SU-DHL-6 (cell line): ENCODE results near the gene NBEAL1.
"Not testable (repeated sequence)": the region's sequence is repeated elsewhere in the genome, so short reads cannot be mapped to it uniquely, and the experiment has no call there.

Experiments
- H2AFZ ChIP-seq: fragments of 200-600 bp; sonication (generic); 2 replicates; pipeline ENCODE4 v1.6.1; 2014; ENCODE audit warnings: low read depth, mild to moderate bottlenecking, moderate library complexity, mixed read lengths, antibody characterized with exemption, low read length; ENCODE audit not compliant: severe bottlenecking
- H3F3A ChIP-seq: fragments of 200-600 bp; shearing (Covaris generic); 2 replicates; pipeline ENCODE4 v1.6.0; 2016; ENCODE audit warnings: antibody characterized with exemption, mild to moderate bottlenecking; ENCODE audit not compliant: insufficient read depth
- H3K27ac ChIP-seq: fragments of 200-600 bp; sonication (generic); 2 replicates; pipeline ENCODE4 v1.5.1; 2016; ENCODE audit warnings: low read depth, mild to moderate bottlenecking, low read length, moderate library complexity, mixed read lengths
- H3K27me3 ChIP-seq: fragments of 200-600 bp; sonication (generic), shearing (Covaris generic); 2 replicates; pipeline ENCODE4 v1.6.0; 2014; ENCODE audit warnings: mild to moderate bottlenecking, low read length
- H3K36me3 ChIP-seq: fragments of 200-600 bp; sonication (generic); 2 replicates; pipeline ENCODE4 v1.6.1; 2014; ENCODE audit warnings: mild to moderate bottlenecking, low read length, mixed read lengths
- H3K4me2 ChIP-seq: fragments of 300-600, 200-600 bp; shearing (Covaris generic), sonication (generic); 2 replicates; pipeline ENCODE4 v1.6.0; 2014; ENCODE audit warnings: low read length, low read depth, mild to moderate bottlenecking; ENCODE audit not compliant: poor library complexity, severe bottlenecking
- H3K4me3 ChIP-seq: fragments of 200-600 bp; sonication (generic); 2 replicates; pipeline ENCODE4 v1.5.1; 2014; ENCODE audit warnings: antibody characterized with exemption, low read length, mild to moderate bottlenecking, mixed read lengths; ENCODE audit not compliant: insufficient read depth, poor library complexity, severe bottlenecking
- H3K79me2 ChIP-seq: fragments of 200-600 bp; sonication (generic); 2 replicates; pipeline ENCODE4 v1.6.1; 2014; ENCODE audit warnings: mild to moderate bottlenecking, low read length, moderate library complexity; ENCODE audit not compliant: insufficient read depth
- H3K9ac ChIP-seq: fragments of 200-600 bp; sonication (generic); 2 replicates; pipeline ENCODE4 v1.7.0; 2014; ENCODE audit warnings: mild to moderate bottlenecking, low read length
- H3K9me2 ChIP-seq: fragments of 200-600 bp; sonication (generic); replicated peaks from 2 replicates; pipeline ENCODE4 v1.6.1; 2014; ENCODE audit warnings: low read length; ENCODE audit not compliant: insufficient read depth
- H3K9me3 ChIP-seq: fragments of 200-600 bp; sonication (generic); 2 replicates; pipeline ENCODE4 v1.6.1; 2014; ENCODE audit warnings: low read length, mixed read lengths; ENCODE audit not compliant: insufficient read depth
- H4K20me1 ChIP-seq: fragments of 200-600 bp; sonication (generic); 2 replicates; pipeline ENCODE4 v1.6.1; 2014; ENCODE audit warnings: low read depth, mild to moderate bottlenecking, antibody characterized with exemption, low read length, moderate library complexity, mixed read lengths
- EZH2phosphoT487 ChIP-seq: fragments of 200-600 bp; sonication (generic), shearing (Covaris generic); conservative IDR thresholded peaks from 2 replicates; pipeline ENCODE4 v1.6.1; 2018; ENCODE audit warnings: mild to moderate bottlenecking, antibody characterized with exemption, low read length, moderate library complexity, mixed read lengths
- TF ChIP-seq, protein P1 (sequence below): fragments of 200-600 bp; sonication (generic); IDR thresholded peaks from one replicate; pipeline ENCODE4 v1.5.1; 2017; ENCODE audit warnings: antibody characterized with exemption, mild to moderate bottlenecking, low read length, moderate library complexity; ENCODE audit not compliant: insufficient read depth, poor library complexity, severe bottlenecking

The NBEAL1 gene

DNA sequence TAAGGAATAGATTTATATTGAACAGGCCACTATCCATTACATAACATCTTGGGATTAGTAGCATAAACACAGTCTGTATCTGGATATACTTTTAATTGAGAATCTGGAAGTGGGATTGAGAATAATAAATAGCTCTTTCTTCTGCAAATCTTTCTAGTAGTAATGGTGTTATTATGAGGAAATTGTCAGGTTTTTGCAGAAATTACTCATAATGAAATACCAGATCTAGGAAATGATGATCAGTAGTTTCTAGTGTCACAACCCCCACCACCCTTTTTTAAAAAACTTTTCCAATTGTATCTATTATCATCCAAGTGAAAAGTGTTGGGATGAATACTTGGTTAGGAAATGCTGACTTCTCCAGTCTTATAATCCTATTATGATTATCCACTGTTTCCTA is 18.7 kb downstream of the NBEAL1 start:
- Histone ChIP-seq H3K9me2 (no peaks in the 10 kb centered on the region), H3K9ac (no peak overlapping the region), H3K4me2 (no peak overlapping the region), H3K27ac (no peak overlapping the region), H3K9me3 (no peaks in the 10 kb centered on the region), H3K79me2 (no peaks in the 10 kb centered on the region), H3F3A (no peaks in the 10 kb centered on the region), H3K27me3 (no peaks in the 10 kb centered on the region), H2AFZ (no peak overlapping the region), H3K36me3 (no peaks in the 10 kb centered on the region), H3K4me3 (no peak overlapping the region), H4K20me1 (no peaks in the 10 kb centered on the region)
- TF ChIP-seq, protein P1, sequence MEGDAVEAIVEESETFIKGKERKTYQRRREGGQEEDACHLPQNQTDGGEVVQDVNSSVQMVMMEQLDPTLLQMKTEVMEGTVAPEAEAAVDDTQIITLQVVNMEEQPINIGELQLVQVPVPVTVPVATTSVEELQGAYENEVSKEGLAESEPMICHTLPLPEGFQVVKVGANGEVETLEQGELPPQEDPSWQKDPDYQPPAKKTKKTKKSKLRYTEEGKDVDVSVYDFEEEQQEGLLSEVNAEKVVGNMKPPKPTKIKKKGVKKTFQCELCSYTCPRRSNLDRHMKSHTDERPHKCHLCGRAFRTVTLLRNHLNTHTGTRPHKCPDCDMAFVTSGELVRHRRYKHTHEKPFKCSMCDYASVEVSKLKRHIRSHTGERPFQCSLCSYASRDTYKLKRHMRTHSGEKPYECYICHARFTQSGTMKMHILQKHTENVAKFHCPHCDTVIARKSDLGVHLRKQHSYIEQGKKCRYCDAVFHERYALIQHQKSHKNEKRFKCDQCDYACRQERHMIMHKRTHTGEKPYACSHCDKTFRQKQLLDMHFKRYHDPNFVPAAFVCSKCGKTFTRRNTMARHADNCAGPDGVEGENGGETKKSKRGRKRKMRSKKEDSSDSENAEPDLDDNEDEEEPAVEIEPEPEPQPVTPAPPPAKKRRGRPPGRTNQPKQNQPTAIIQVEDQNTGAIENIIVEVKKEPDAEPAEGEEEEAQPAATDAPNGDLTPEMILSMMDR, result no peak
- TF ChIP-seq EZH2phosphoT487, result no peak

DNA sequence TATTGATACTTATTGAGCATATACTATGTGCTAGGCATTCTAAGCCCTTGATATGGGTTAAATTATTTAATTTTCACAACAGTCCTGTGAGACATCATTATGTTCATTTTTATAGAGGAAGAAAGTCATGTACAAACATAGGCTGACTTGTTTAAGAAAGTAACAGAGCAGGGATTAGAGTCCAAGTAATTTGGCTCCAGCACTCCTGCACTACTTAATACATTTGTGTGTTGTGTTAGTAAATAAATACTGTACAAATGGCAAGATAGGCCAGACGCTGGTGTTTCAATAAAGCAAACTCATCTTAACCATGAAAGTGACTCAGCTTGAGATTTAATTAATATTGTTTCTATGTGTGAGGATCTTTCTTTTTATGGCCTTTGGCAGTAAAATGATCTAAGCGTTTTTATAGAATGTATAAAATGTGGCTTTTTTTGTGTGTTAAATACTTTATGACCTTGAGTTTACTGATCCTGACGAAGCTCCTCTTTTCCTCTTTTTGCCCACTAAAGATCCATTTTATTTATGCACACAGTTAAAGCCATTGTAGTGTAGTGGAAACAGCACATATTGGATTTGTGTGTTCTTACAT is 21.3 kb downstream of the NBEAL1 start:
- Histone ChIP-seq H3K9me2 (no peaks in the 10 kb centered on the region), H3K9me3 (no peaks in the 10 kb centered on the region), H4K20me1 (no peaks in the 10 kb centered on the region), H3K4me3 (no peak overlapping the region), H2AFZ (no peak overlapping the region), H3K79me2 (no peaks in the 10 kb centered on the region), H3K9ac (no peak overlapping the region), H3K27ac (no peak overlapping the region), H3K36me3 (no peaks in the 10 kb centered on the region), H3K27me3 (no peaks in the 10 kb centered on the region), H3F3A (no peaks in the 10 kb centered on the region), H3K4me2 (no peak overlapping the region)
- no peak for TF ChIP-seq EZH2phosphoT487
- TF ChIP-seq, protein P1, result no peak

DNA sequence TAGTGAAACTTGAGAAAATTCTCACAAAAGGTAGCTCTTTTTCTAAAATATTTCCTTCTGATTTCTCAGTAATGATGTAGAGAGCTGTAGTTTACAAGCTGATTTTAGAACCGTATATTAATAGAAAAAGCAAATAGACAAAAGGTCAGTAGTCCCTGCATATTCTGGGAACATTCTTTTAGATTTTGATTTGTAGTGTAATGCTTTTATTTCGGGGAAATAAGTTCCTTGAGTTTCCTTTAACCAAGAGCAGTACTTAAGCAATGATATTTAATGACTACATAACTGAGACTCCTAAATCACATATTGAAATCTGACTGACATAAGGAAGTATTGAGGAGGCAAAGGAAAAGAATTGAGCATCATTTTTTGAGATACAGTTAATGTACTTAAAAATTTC is 22.4 kb downstream of the NBEAL1 start:
- Histone ChIP-seq H3K27me3 (no peaks in the 10 kb centered on the region), H3K9me2 (no peaks in the 10 kb centered on the region), H3K27ac (no peak overlapping the region), H3K4me3 (no peak overlapping the region), H3K9me3 (no peaks in the 10 kb centered on the region), H3F3A (no peaks in the 10 kb centered on the region), H3K36me3 (no peaks in the 10 kb centered on the region), H4K20me1 (no peaks in the 10 kb centered on the region), H3K9ac (no peak overlapping the region), H3K79me2 (no peaks in the 10 kb centered on the region), H2AFZ (no peak overlapping the region), H3K4me2 (no peak overlapping the region)
- TF ChIP-seq EZH2phosphoT487, result no peak

DNA sequence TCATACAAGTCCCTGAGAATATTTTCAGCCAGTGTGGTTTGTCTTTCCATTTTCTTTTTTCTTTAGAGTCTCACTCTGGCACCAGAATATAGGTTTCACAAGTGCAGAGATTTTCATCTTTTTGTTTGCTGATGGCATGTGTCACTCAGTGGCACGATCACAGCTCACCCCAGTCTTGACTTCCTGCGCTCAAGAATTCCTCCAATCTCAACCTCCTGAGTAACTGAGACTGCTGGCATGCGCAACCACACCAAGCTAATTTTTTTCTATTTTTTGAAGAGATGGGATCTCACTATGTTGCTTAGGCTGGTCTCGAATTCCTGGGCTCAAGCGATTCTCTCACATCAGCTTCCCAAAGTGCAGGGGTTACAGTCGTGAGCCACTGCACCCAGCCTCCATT is 23.9 kb downstream of the NBEAL1 start:
- no peaks in the 10 kb centered on the region for H3F3A ChIP-seq
- no peaks in the 10 kb centered on the region for H3K9me3 ChIP-seq
- no peak overlapping the region for H3K4me3 ChIP-seq
- no peak overlapping the region for H2AFZ ChIP-seq
- no peaks in the 10 kb centered on the region for H3K27me3 ChIP-seq
- TF ChIP-seq, protein P1, result no peak
- TF ChIP-seq EZH2phosphoT487, result no peak
- H4K20me1 ChIP-seq, result no peaks in the 10 kb centered on the region
- H3K79me2 ChIP-seq, result no peaks in the 10 kb centered on the region
- H3K27ac ChIP-seq, result no peak overlapping the region
- H3K4me2 ChIP-seq, result no peak overlapping the region
- no peaks in the 10 kb centered on the region for H3K36me3 ChIP-seq
- H3K9me2 ChIP-seq, result no peaks in the 10 kb centered on the region
- no peak overlapping the region for H3K9ac ChIP-seq

DNA sequence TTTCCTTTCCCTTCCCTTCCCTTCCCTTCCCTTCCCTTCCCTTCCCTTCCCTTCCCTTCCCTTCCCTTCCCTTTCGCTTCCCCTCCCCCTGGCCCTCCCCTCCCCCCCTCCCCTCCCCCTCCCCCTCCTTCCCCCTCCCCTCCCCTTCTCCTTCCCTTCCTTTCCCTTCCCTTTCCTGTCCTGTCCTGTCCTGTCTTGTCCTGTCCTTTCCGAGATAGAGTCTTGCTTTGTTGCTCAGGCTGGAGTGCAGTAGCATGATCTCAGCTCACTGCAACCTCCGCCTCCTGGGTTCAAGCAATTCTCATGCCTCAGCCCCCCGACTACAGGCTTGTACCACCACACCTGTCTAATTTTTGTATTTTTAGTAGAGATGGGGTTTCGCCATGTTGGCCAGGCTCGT is 24.5 kb downstream of the NBEAL1 start:
- not testable (repeated sequence) for H3K4me3 ChIP-seq

More for the DNA sequence above, 24.5 kb downstream of the NBEAL1 start:
- not testable (repeated sequence) for H3K4me2 ChIP-seq, H3K9me2 ChIP-seq, H3K9me3 ChIP-seq, H3F3A ChIP-seq, H3K27ac ChIP-seq, H3K27me3 ChIP-seq, H3K36me3 ChIP-seq, H2AFZ ChIP-seq, H3K9ac ChIP-seq, H4K20me1 ChIP-seq, H3K79me2 ChIP-seq
